Renal cortical epithelial cell (primary cell): ENCODE data around the gene PSENEN. TPM values are rescaled to one million over a fixed set of nuclear protein-coding genes. Genes with fewer than 3 reads are reported as not detected.
"Not testable (repeated sequence)": the region's sequence is repeated elsewhere in the genome, so short reads cannot be mapped to it uniquely, and the experiment has no call there.

Experiments
- DNase-seq: peaks from one replicate; pipeline ENCODE4 v3.0.0-alpha.2; 2011; ENCODE audit warnings: low read depth
- total RNA-seq: library from RNA; depleted of rRNA; stranded (reverse); fragments of >200 nt; gene quantifications from 2 replicates; pipeline ENCODE4 v1.2.3, GENCODE V29; 2014

The PSENEN gene
- total RNA-seq, 1 donor from 2014 or later, result 23.5 TPM

DNA sequence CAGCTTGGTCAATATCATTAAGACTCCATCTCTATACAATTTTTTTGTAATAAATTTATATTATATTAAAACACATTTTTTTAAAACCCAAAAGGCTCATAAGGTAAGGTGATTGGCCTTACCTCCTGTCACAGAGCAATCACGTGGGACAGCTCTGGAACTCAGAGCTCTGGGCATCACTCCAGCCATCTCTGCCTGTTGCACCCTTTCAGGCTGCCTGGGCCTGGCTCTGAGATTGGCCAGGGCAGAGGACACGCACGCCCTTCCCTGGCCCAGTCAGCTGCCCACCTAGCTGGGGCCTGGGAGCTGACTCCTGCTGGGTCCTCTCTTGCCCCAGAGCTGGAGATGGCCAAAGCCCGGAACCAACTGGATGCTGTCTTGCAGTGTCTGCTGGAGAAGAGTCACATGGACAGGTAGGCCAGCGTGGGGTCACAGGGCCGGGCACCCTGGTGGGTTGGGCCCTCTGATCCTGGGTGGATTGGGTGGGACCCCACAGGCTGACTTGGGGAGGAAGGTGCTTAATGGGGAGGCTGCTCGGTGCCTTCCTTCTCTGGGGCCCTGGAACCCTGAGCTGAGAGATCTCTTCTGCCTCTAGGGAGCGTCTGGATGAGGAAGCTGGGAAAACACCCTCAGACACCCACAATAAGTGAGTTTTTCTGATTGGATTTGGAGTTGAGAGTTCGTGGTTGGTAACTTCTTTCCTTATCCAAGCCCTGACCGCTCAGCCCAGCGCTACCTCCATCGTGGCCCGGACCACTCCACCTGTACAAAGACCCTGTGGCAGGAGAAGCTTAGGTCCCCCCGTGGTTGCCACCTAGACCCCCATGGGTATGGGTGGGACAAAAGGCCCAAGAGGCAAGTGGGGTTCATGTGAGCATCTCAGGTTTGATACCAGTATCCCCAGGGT is 6.6 kb downstream of the PSENEN start:
- no peak for DNase-seq

DNA sequence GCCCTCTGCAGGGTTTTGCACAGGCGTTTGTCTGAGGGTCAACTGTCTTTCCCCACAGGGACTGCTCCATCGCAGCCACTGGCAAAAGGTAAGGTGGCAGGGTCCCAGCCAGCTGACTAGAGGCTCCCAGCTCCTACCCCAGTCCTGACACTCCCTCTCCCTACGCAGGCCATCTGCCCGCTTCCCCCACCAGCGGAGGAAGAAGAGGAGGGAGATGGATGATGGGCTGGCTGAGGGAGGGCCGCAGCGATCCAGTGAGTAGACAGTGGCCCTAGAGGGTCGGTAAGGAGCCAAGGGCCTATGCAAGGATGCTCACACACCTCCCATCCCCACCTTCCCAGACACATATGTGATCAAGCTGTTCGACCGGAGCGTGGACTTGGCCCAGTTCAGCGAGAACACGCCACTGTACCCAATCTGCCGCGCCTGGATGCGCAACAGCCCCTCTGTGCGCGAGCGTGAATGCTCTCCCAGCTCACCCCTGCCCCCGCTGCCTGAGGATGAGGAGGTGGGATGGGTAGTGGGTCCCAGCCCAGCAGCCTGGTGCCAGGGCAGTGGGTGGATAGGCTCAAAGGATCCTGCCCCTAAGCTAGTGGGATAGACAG is 7.4 kb downstream of the PSENEN start:
- no peak for DNase-seq

DNA sequence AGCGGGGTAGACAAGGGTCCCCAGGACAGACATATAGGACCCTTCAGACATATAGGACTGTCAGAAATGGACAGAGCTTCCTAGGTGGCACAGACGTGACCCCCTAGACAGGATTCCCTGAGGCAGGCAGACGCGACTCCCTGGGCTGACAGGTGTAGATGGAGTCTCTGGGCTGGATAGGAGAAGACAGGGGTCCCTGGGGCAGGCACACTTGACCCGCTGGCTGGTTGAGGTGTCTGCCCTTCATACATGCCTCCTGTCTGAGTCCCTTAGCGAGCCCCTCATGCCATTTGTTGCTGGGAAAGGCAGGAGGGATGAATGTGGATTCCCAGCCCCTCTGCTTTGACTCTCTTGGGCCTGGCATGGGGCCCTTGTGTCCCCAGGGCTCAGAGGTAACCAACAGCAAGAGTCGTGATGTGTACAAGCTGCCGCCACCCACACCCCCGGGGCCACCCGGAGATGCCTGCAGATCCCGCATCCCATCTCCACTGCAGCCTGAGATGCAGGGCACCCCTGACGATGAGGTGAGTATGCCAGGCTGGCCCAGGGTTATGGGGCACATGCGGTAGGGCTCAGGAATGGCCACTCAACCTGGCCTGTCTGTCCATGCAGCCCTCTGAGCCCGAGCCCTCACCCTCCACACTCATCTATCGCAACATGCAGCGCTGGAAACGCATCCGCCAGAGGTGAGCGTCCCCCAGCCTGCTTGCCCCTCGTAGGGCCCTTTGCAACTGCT is 8.4 kb downstream of the PSENEN start:
- DNase-seq, result no peak

DNA sequence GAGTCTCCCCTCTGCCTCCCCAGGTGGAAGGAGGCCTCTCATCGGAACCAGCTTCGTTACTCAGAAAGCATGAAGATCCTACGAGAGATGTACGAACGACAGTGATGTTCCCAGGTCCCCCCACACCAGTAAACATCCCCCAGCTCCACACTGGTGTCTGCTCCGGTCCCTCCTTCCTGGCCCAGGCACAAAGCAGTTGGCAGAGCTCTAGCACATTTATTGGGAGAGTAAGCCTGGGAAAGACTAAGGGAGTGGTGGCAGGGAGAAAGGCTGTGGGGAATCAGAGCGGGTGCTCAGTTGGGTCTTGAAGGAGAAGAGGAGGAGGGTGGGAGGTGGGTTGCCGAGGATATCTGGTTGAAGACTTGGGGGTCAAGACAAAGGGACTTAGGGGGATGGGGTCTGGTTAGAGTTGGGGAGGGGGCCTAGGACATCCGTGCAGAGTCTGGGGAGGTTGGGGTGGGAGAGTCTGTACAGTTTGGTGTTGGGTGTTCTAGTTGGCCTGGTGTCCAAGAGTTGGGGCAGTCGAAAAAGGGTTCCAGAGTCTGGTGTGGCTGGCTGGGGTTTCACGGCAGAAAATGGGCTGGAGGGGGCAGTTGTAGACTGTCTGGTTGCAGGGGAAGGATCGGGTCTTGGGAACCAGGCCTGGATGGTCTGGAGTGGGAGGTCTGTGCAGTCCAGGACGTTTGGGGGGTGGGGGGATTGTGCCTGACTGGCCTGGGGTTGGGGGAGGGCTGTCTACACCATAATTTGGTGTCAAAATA is 9.1 kb downstream of the PSENEN start:
- no peak for DNase-seq

DNA sequence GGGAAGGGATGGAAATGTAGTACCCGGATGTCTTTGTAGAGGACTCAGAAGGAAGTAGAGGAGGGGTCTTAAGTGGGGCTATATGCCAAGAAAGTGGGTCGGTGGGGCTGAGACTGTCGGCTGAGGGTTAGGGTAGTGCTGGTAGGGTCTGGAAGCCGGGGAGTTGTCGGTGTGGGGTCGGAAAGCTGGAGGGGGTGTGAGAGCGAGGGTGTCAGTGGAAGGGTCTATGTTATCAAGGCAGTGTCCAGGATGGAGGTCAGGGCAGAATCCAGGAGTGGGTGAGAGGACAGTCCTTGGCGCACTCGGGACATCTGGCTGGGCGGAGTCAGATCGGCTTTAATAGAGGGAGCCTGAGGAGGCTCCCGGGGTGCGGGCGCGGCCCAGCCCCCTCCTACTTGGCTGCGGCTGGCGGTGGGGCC is 9.7 kb downstream of the PSENEN start:
- no peak for DNase-seq

DNA sequence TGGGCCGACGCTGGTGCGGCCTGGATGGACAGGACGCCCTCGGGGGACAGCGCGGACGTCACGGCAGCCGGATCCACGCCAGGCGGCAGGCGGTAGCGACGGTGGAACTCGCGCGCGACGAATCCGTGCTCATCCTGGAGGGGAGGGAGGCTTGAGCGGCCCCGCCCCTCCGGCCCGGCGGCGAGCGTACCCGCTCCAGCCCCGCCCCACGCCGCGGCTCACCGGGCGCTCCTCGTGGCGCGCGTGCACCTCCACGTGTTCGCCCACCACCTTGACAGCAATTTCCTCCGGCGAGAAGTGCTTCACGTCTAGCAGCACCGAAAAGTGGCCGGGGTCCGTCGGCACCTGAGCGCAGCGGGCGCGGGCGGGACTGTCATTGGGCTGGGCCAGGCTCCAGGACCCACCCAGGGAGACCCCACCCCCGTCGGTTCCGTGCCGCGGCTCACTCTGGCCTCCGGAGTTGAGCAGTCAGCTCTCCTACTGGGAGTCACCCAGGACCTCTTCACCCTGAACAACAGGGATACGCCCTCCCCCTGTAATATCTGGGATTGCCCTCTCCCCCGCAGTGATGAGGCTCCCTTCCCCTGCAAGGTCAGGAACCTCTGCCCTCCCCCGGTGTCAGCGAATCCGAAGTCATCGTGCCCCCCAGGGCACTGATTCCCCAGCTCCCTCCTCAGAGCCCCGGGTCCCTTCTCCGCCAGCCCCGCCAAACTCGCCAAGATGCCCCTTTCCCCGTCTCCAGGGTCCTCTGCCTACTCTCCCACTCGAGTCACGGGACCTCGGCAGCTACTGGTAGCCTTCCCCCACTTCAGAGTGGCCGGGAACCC is 10.3 kb downstream of the PSENEN start:
- DNase-seq, result no peak

DNA sequence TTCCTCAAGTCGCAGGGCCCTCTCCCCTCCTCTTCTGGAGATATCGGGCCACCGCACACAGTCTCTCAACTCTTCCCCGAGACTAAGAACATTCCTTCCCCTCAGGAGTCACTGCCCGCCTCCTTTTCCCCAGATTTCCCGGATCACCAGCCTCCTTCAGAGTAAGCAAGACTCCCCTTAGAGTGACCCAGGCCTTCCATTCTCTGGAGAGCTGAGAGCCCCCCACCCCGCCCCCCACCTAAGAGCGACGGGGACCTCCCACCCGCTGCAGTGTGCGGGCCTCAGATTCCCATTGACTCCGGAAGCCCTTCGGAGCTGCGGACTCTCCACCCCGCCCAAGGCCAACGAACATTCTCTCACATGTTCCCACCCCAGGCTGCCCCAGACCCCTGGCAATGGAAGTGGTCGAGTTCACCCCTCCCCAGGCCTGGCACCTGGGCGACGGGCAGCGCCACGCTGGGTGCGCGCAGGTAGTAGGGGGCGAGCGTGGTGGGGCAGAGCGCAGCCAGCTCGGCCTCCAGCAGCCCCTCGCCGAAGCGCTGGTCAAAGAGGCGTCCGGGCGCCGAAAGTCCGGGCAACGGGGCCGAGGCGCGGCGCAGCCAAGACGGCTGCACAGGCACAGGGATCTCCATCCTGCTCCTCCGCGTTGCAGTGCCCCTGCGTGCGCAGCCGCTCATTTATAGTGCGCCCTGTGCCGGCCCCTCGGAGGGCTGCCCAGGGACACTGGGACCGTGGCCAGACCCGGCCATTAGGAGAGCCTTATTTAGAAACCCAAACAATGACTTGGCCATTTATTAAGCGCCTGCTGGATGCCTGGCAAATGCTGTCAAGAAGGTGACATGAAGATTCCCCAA is 11.2 kb downstream of the PSENEN start, which contains the start of gene HSPB6:
Gene HSPB6, minus strand, starts transcription at position 653 of the 854 bp plus-strand sequence. Its CDS starts 21 bp downstream, at position 632.
- no peak for DNase-seq

DNA sequence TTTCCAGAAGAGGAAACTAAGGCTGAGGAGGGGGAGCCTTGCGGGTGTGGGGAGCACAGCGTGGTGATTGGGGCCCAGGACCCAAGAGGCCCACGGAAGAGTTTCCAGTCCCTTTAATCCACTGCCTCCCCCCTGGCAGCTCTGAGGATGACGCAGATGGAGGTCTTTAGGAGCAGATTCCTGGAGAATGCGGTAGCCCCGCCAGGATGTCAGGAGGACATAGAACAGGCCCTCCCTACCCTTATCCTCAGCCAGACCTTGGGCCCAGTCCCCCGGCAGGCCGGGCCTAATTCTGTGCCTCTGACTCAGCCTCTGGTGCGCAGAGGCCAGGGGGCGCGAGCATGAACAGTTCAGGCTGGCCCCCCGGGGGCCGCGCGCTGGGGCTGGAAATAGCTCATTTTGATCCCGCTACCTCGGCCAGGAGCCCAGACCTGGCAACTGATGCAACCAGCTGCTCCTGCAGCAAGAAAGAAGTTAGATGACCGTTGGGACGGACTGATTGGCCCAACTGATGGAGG is 11.8 kb downstream of the PSENEN start:
- DNase-seq, result no peak

DNA sequence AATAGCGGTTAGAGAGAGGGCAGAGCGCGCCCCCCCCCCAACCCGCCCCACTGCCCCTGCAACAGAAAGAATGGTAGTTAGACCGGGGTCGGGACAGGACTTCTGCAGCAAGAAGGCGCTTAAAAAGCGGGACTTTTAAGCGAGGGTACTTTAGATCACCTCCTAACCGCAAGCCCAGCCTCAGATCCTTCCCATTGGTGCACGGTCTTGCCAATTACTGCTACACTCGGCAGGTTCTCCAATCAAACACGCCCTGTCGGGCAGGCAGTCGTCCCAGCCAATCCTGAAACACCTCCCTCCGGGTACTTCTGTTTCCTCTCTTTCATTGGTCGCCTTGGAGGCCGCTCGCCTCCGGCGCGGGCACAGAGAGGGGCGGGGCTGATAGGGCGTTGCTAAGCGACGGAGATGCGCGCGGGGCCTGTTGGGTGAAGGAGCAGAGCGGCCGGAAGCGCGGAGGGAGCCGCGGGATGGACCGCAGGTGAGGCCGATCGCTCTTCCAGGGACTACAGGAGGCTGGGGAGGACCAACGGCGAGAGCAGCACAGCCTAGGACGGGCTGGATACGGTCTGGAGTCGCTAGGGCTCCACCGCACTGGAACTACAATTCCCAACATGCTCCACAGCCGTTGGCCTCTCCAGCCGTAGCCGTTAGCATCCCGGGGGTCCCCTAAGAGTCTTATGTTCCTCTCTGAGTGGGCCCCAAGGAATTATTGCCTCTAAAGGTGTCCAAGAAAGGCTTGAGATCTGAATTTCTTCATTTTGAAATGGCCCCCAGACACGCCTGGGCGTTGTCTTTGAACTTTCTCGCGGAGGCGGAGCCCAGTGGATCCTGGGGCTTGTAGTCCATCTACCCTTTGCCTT is 12.5 kb downstream of the PSENEN start, which contains the start of gene PROSER3:
Gene PROSER3, plus strand, starts transcription at position 428 of the 860 bp plus-strand sequence. Its CDS starts 40 bp downstream, at position 468.
- DNase-seq, result peak; percentile 99

DNA sequence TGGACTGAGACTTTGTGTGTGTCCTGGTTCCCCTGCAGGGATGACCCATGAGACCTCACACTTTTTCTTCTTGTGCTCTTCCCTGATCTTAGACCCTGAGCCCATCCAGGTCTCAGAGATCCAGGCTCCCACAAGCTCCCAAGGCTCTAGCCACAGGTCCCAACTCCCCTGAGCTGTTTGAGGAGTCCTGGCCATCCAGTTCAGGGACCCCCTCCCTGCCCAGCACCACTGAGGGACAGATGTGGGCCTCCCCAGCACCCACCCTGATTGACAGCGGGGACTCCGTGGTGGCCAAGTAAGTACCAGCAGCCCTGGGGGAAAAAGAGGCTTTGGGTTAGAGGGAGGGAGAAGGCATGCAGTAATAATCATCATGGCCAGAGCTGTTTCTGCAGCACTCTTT is 14.2 kb downstream of the PSENEN start:
- DNase-seq, result no peak

DNA sequence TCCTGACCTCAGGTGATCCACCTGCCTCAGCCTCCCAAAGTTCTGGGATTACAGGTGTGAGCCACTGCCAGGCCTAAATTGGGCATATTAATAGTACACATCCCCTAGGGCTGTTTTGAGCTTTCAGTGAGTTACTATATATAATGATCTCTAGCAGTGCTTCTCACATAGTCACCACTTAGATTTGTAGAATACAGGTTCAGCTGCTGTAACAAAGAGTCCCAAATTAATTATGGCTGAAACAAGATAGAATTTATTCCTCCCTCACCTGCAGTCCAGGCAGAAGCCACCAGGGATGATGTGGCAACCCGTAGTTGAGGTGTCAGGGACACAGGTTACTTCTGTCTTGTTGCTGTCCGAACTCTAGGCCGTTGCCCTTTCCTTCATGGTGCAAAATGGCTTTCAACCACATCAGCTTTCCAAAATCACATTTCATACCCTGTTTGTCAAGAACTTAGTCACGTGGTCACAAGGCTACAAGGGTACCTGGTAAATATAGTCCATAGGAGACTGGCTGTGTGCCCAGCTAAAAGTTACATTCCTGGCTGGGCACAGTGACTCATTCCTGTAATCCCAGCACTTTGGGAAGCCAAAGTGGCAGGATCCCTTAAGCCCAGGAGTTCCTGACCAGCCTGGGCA is 15.4 kb downstream of the PSENEN start:
- DNase-seq, result peak; percentile 58

DNA sequence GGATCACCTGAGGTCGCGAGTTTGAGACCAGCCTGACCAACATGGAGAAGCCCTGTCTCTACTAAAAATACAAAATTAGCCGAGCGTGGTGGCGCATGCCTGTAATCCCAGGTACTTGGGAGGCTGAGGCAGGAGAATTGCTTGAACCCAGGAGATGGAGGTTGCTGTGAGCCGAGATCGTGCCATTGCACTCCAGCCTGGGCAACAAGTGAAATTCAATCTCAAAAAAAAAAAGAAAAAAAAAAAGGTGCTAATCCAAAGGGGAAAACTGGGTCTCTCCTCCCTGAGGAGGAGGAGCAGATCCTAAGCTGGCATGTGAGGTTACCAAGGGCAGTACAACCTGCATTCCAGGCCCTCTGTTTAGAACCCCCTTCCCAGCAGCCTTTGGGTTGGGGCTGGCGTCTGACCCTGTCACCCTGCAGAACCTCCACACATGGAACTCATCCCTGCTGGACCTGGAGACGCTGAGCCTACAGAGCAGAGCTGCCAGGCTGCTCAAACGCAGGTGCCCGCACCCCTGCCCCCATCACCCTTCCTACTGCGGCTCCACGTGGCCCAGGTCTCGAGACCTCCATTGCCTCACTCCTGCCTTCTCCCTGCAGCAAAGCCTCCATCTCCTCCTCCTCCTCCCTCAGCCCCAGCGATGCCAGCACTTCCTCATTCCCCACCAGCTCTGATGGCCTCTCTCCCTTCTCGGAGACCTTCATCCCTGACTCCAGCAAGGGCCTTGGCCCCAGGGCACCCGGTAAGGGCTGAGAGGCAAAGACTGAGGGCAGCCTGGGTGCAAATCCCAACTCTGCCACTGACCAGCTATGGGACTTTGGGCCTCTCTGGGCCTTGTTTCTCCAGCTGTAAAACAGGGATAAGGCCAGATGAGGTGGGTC is 19.2 kb downstream of the PSENEN start:
- DNase-seq, result no peak

DNA sequence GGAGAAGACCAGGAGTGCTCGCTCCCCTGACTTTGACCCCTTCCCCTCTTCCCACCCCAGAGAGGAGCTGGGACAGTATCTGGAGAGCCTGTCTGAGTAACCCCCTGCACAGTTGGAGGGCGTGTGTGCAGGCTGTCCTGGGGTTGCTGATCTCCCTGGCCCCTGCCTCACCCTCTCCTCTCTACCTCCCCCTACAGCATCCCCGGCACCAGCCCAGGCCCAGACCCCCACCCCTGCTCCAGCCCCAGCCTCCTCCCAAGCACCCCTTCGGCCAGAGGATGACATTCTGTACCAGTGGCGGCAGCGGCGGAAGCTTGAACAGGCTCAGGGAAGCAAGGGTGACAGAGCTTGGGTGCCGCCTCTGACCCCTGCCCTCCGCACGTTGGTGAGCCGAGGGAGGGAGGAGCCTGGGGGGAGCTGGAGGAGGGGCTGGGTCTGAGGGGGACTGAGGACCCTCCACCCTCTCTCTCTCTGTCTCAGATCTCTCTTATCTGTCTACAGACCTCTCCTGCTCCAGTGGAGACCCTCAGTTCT is 21.2 kb downstream of the PSENEN start:
- DNase-seq, result no peak

DNA sequence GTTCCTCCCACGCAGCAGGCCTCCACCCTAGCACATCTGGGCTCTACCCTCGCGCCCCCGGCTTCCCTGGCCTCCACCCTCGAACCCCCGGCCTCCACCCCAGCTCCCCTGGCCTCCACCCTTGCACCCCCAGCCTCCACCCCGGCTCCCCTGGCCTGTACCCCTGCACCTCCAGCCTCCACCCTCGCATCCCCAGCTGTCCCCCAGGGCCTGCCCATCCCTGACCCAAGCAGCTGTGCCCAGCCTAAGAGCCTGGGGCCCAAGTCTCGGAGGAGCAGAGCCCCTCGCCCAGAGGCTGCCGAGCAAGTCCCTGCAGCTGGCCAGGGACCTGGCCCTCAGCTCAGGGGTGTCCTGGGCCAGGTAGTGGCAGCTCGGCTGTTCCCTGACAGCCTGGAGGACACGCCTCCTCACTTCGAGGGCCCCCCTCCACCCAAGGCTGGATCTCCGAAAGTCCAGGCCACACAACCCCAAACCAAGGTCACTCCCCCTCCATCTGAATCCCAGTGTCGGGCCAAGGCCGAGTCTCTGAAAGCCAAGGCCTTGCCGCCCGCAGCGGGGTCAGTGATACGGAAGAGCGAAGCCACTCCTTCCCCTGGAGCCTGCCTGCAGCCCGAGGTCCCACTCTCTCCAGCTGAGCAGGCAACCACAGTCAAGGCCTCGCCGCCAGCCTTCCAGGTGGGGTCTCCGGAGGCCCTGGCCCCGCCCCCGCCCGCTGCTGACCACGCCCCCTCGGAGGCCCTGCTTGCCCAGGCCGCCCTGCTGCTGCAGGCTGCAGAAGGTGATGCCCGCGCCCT is 22.0 kb downstream of the PSENEN start:
- peak; percentile 42 for DNase-seq

DNA sequence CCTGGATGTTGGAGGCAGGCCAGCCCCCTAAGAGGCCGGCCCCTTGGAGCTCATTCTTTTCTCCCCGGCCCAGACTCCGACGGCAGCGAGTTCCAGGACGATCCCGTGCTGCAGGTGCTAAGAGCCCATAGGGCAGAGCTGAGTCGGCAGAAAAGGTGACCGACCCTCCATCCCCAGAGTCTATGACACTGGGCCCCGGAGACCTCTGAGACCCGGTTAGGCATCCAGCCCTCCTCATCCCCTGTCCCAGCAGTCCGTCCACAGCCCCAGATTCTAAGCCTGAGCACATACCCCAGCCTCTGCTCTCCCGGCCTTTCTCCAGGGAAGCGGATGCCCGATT is 22.6 kb downstream of the PSENEN start:
- DNase-seq, result no peak

DNA sequence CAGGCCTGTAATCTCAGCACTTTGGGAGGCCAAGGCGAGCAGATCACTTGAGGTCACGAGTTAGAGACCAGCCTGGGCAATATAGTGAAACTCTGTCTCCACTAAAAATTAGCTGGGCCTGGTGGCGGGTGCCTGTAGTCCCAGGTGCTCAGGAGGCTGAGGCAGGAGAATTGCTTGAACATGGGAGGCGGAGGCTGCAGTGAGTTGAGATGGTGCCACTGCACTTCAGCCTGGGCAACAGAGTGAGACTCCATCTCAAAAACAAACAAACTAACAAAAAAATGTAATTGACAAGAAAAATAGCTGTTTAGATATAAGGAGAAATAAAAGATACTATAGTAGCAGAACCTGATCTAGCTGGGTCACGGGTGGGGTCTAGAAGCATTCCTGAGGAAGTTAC is 26.9 kb downstream of the PSENEN start:
- DNase-seq, result not testable (repeated sequence)
